Pancreas (tissue), 10 donors: ENCODE data around the gene RNF212. TPM values are rescaled to one million over a fixed set of nuclear protein-coding genes. Genes with fewer than 3 reads are reported as not detected.

Experiments
- ATAC-seq, 4 donors: fragments of 200-7000 bp; cut with Tn5 transposase; one replicate each; pipeline versions ENCODE4 v1.8.0 to v1.9.1; 2020; ENCODE audit warnings: mild to moderate bottlenecking in 4 of 4, moderate library complexity in 4 of 4
- DNase-seq, 6 donors: peaks; one replicate each; pipeline ENCODE4 v3.0.0-alpha.2; 2020
- FAIRE-seq: peaks from 2 replicates; lab custom pipeline; 2012; peaks lifted over from hg19 to GRCh38; lab: Jason Lieb, UNC
- H3K27ac ChIP-seq, 4 donors: fragments of 200-600 bp; sonication (generic); 1 replicate in 3 of 4; 2 replicates in 1 of 4; pipeline versions ENCODE4 v1.5.0 to v1.8.0; 2020
- H3K27me3 ChIP-seq, 4 donors: fragments of 200-600 bp; one replicate each; pipeline ENCODE4 v1.8.0; 2021
- H3K36me3 ChIP-seq, 3 donors: fragments of 200-600 bp; sonication (generic) in 1 of 3; one replicate each; pipeline versions ENCODE4 v1.5.0 to v1.8.0; 2020 to 2021
- H3K4me1 ChIP-seq, 3 donors: fragments of 200-600 bp; one replicate each; pipeline ENCODE4 v1.8.0; 2021
- H3K4me3 ChIP-seq, 4 donors: fragments of 200-600 bp; sonication (generic) in 2 of 4; one replicate each; pipeline versions ENCODE4 v1.5.0 to v1.8.0; 2020 to 2021
- H3K9me3 ChIP-seq, 4 donors: fragments of 200-600 bp; one replicate each; pipeline ENCODE4 v1.8.0; 2021
- WGBS, 2 donors: extraction: QIAGEN DNeasy Blood & Tissue Kit; methylation state at CpG; one replicate each; pipeline ENCODE4 v1.1.7; 2013; 5-methylcytosine and 5-hydroxymethylcytosine counted together
- intact Hi-C, 3 donors: fragments of 100-400 bp; cut with DNase I; formaldehyde crosslinking; loops; one replicate each; pipeline versions ENCODE4 v1.11.1 to v1.14.2; 2022
- polyA plus RNA-seq, 2 donors: library from polyadenylated mRNA; stranded (reverse); fragments of 200-250 nt; gene quantifications; one replicate each; pipeline ENCODE4 v1.2.3, GENCODE V29; 2013
- total RNA-seq, 6 donors: library from RNA; stranded (reverse); fragmentation: NEBNext Ultra II Directional in 4 of 6; extraction: Animal tissue kit (Norgen Biotek cat#: 25700) in 4 of 6; gene quantifications; one replicate each; pipeline versions ENCODE4 v1.2.1 to v1.2.4, GENCODE V29; 2021 to 2023
- TF ChIP-seq, protein P1 (sequence below), 4 donors: fragments of 200-600 bp; sonication (generic) in 3 of 4; IDR thresholded peaks; one replicate each; pipeline versions ENCODE4 v1.5.0 to v1.8.0; 2021; ENCODE audit warnings: antibody characterized with exemption in 4 of 4
- donor health status: healthy with polysubstance abuse.
- donor health status: DM: no; HTN: no; CAD: no; lungs with moderate emphysema.
- donor health status: DM: no; HTN: no; CAD: no.
- donor health status: control.
- donor health status: control.
- donor health status: Bipolar disorder and iron deficiency.
- donor health status: DM: yes; HTN: yes; CAD: no.
- donor health status: DM: no; HTN: no; CAD: no.
- donor health status: DM: no; HTN: no; CAD: no.
- donor health status: DM: yes; HTN: yes; CAD: no.

RNF212 gene
- total and polyA plus RNA-seq, 8 donors = 12.0 to 40.3 (median 19.2) TPM

DNA sequence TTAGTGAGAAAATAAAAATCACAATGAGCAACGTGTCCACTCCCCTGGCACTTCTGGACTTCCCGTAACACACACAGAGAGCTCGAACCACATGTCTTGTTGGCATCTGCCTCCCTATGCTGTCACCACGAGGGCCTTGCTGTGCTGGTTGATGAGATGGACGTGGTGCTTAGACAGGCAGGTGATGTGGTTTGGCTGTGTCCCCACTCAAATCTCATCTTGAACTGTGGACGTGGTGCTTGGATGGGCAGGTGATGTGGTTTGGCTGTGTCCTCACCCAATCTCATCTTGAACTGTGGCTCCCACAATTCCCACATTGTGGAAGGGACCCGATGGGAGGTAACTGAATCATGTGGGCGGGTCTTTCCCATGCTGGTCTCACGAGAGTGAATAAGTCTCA is 61.9 kb downstream of the RNF212 start:
- no peak overlapping the region for H3K27ac ChIP-seq
- peak in 2 of 6 donors; percentile 5 to 15 for DNase-seq
- intact Hi-C loops = no loop called here
- TF ChIP-seq, protein P1, sequence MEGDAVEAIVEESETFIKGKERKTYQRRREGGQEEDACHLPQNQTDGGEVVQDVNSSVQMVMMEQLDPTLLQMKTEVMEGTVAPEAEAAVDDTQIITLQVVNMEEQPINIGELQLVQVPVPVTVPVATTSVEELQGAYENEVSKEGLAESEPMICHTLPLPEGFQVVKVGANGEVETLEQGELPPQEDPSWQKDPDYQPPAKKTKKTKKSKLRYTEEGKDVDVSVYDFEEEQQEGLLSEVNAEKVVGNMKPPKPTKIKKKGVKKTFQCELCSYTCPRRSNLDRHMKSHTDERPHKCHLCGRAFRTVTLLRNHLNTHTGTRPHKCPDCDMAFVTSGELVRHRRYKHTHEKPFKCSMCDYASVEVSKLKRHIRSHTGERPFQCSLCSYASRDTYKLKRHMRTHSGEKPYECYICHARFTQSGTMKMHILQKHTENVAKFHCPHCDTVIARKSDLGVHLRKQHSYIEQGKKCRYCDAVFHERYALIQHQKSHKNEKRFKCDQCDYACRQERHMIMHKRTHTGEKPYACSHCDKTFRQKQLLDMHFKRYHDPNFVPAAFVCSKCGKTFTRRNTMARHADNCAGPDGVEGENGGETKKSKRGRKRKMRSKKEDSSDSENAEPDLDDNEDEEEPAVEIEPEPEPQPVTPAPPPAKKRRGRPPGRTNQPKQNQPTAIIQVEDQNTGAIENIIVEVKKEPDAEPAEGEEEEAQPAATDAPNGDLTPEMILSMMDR (IDR thresholded peaks at IDR 0.05) = no peak
- FAIRE-seq = no peak
- no peaks in the 10 kb centered on the region for H3K36me3 ChIP-seq
- no peak for ATAC-seq
- H3K27me3 ChIP-seq = no peaks in the 10 kb centered on the region
- no peaks in the 10 kb centered on the region for H3K9me3 ChIP-seq
- H3K4me3 ChIP-seq = no peak overlapping the region
- peaks cover 0 to 11% (median 0%) of the 10 kb centered on the region in 3 donors for H3K4me1 ChIP-seq
- WGBS, 2 donors = 71 to 76% methylated on average over 9 of the region's 9 CpGs

DNA sequence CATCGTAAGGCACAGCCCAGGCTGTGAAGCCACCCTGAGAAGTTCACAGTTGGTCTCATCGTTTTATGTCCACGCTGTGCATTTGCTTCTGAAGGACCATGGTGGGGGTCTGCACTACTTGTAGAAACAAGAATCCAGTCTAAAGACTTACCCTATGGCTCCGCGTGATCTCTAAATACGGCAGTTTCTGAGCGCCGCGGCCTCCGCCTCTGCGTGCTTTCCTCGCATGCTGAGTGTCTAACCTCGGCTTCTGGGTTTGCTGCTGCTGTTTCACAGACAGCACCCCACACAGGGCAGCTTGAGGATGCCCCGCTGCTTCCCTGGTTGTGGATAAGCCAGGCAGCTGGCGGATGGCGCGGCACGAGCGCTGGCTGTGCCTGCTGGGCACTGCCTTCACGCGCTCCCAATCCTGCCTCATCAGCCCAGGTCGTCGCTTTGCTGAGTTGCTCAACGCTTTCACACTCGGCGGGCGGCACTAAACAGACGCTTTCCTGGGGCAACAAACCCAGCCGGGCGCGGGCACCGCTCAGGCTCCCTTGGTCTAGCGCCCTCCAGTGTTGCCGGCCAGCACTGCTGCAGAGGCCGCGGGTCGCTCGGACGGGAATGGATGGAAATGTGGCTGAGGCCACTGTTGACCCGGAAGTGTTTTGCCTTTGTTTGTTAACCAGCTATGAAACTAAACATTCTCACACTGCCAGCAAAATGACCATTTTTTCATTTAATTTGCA is 62.7 kb downstream of the RNF212 start:
- TF ChIP-seq, protein P1 (IDR thresholded peaks at IDR 0.05) = no peak
- Histone ChIP-seq H3K9me3 (no peaks in the 10 kb centered on the region), H3K4me1 (peaks cover 0 to 11% (median 0%) of the 10 kb centered on the region in 3 donors), H3K27ac (no peak overlapping the region), H3K4me3 (no peak overlapping the region), H3K36me3 (no peaks in the 10 kb centered on the region), H3K27me3 (no peaks in the 10 kb centered on the region)
- ATAC-seq (no peak), FAIRE-seq (no peak), DNase-seq (peak in 3 of 6 donors; percentile 9 to 58 (median 49))
- intact Hi-C loops = no loop called here
- 69 to 79% methylated on average over 40 of the region's 40 CpGs for WGBS, 2 donors

DNA sequence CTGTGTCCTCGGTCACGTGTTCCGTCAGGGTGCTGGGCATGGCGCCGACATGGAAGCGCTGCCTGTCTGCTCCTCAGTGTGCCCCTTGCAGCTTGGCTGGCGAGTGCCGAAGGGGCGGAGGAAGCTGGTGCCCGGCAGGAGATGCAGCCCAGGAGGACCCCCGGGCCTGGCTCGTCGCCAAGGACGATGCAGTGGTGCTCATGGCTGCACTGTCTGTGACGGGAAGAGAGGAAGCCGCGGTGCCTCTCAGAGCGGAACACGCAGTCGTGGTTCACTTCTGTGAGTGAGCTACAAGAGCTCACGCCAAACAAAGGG is 63.8 kb downstream of the RNF212 start:
- no peaks in the 10 kb centered on the region for H3K36me3 ChIP-seq
- 77 to 84% methylated on average over 21 of the region's 21 CpGs for WGBS, 2 donors
- DNase-seq = peak in 5 of 6 donors; percentile 22 to 82 (median 52)
- no peaks in the 10 kb centered on the region for H3K9me3 ChIP-seq
- H3K4me1 ChIP-seq = peaks cover 0 to 11% (median 0%) of the 10 kb centered on the region in 3 donors
- no peak for FAIRE-seq
- ATAC-seq = no peak
- intact Hi-C loops = no loop called here
- H3K27ac ChIP-seq = no peak overlapping the region
- H3K27me3 ChIP-seq = no peaks in the 10 kb centered on the region
- TF ChIP-seq, protein P1 (IDR thresholded peaks at IDR 0.05) = no peak
- no peak overlapping the region for H3K4me3 ChIP-seq

DNA sequence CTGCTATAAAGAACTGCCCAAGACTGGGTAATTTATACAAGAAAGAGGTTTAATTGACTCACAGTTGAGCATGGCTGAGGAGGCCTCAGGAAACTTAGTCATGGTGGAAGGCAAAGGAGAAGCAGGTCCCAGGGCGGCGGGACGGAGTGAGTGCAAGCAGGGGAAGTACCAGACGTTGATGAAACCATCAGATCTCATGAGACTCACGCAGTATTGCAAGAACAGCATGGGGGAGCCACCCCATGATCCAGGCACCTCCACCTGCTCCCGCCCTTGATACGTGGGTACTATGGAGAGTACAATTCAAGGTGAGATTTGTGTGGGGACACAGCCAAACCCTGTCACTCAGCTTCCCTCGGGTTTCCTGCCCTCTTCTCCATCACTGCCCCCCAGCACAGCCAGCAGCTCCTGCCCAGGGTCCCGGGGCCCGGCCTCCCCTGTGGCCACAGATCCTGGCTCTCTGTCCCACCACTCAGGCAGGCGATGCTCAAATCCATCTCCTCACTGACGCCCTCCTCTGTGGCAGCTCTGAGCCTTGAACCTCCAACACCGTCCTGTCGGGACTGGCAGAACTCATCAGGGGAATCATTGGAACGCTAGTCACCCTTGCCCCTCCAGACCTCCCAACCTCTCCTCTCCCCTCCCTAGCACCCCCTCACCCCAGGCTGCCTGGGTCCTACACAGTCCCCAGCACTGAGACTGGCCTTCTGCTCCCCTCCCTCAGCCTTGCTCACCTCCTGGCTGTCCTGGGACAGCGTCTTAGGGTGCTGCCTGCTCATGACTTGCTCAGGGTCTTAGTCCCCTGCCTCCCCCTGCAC is 64.4 kb downstream of the RNF212 start:
- intact Hi-C loops = no loop called here
- Histone ChIP-seq H3K27ac (no peak overlapping the region), H3K4me1 (peaks cover 0 to 11% (median 0%) of the 10 kb centered on the region in 3 donors), H3K36me3 (no peaks in the 10 kb centered on the region), H3K27me3 (no peaks in the 10 kb centered on the region), H3K4me3 (no peak overlapping the region), H3K9me3 (no peaks in the 10 kb centered on the region)
- ATAC-seq (no peak), DNase-seq (peak in 2 of 6 donors; percentile 9 to 46), FAIRE-seq (no peak)
- TF ChIP-seq, protein P1 (IDR thresholded peaks at IDR 0.05) = no peak
- 88% methylated on average over 16 of the region's 16 CpGs for WGBS, 2 donors
